Measurements from ENCODE around the gene MSI2. TPM values are rescaled to one million over a fixed set of nuclear protein-coding genes. Genes with fewer than 3 reads are reported as not detected.

Gene MSI2
- total and polyA plus RNA-seq, 2 donors = 25.3 to 52.5 TPM

DNA sequence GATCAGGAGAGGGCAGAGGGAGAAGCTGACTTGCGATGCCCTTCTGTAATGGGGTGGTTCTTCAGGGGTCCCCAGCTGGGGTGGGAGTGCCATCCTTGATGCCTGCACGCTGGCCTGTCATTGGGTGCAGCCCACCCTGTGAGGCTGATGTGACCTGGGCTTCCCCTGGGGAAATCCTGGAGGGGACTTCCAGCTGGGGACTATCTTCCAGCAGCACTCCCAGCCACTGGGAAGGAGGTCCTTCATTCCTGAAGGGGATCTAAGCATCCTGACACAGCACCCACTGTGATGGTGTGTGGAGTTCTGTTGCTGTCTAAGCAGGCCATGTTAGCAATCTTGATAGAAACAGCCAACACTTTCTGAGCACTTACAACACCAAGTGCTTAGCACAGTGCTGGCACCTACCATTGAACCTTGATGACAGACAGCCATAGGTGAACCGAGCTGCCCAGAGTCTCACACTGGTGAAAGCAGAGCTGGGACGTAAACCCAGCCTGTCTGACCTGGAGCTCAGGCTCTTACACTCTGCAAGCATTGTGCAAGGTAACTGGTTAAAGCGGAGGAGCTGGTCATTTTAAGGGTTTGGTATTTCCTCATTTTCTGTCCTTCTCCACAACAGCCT lies 277.5 kb downstream of the MSI2 start:
- DNase-seq (ENCODE audit: low read depth in 6 of 9, low spot score in 9 of 9) = no peak
- H3K4me3 ChIP-seq (ENCODE audit: low read length in 2 of 2) = no peak overlapping the region
- H3K27ac ChIP-seq (ENCODE audit: low read depth in 1 of 2, low read length in 1 of 2) = peak overlapping the region; percentile 25 to 80
- H3K36me3 ChIP-seq (ENCODE audit: control insufficient read depth in 2 of 2, insufficient read depth in 2 of 2, low read length in 1 of 2) = peaks cover 3 to 40% of the 10 kb centered on the region in 2 donors
- WGBS = 96% methylated on average over 5 of the region's 5 CpGs
- H3K4me1 ChIP-seq (ENCODE audit: control insufficient read depth in 2 of 2, insufficient read depth in 2 of 2, low read length in 2 of 2) = peaks cover 59 to 93% of the 10 kb centered on the region in 2 donors
- no peaks in the 10 kb centered on the region for H3K9me3 ChIP-seq (ENCODE audit: control insufficient read depth in 2 of 2, insufficient read depth in 1 of 2, low read length in 1 of 2)
- no peaks in the 10 kb centered on the region for H3K27me3 ChIP-seq (ENCODE audit: control insufficient read depth in 2 of 2, insufficient read depth in 1 of 2, low read length in 1 of 2)

DNA sequence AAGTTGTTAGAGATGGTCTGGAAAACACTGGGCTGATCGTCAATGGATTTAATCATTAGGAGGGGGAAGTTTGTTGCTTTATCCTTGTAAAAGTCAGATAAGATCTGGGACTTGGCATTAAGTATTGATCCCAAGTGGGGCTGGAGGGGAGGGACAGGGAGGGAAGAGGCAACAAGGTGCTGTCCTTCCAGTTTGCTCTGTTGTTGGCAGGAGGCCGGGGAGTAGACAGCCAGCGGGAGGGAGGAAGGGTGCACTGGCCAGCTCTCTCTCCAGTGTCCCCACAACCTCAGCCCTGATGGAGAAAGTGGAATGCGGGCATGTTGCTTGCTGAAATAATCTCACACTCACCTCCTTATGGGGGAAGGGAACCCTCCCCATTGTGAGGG lies 278.5 kb downstream of the MSI2 start:
- no peaks in the 10 kb centered on the region for H3K27me3 ChIP-seq (ENCODE audit: control insufficient read depth in 2 of 2, insufficient read depth in 1 of 2, low read length in 1 of 2)
- peak overlapping the region in 1 of 2 donors; percentile 36 for H3K27ac ChIP-seq (ENCODE audit: low read depth in 1 of 2, low read length in 1 of 2)
- H3K4me1 ChIP-seq (ENCODE audit: control insufficient read depth in 2 of 2, insufficient read depth in 2 of 2, low read length in 2 of 2) = peaks cover 59 to 93% of the 10 kb centered on the region in 2 donors
- H3K36me3 ChIP-seq (ENCODE audit: control insufficient read depth in 2 of 2, insufficient read depth in 2 of 2, low read length in 1 of 2) = peaks cover 3 to 33% of the 10 kb centered on the region in 2 donors
- H3K9me3 ChIP-seq (ENCODE audit: control insufficient read depth in 2 of 2, insufficient read depth in 1 of 2, low read length in 1 of 2) = no peaks in the 10 kb centered on the region
- no peak overlapping the region for H3K4me3 ChIP-seq (ENCODE audit: low read length in 2 of 2)
- no peak for DNase-seq (ENCODE audit: low read depth in 6 of 9, low spot score in 9 of 9)
- 99% methylated on average over 4 of the region's 4 CpGs for WGBS

DNA sequence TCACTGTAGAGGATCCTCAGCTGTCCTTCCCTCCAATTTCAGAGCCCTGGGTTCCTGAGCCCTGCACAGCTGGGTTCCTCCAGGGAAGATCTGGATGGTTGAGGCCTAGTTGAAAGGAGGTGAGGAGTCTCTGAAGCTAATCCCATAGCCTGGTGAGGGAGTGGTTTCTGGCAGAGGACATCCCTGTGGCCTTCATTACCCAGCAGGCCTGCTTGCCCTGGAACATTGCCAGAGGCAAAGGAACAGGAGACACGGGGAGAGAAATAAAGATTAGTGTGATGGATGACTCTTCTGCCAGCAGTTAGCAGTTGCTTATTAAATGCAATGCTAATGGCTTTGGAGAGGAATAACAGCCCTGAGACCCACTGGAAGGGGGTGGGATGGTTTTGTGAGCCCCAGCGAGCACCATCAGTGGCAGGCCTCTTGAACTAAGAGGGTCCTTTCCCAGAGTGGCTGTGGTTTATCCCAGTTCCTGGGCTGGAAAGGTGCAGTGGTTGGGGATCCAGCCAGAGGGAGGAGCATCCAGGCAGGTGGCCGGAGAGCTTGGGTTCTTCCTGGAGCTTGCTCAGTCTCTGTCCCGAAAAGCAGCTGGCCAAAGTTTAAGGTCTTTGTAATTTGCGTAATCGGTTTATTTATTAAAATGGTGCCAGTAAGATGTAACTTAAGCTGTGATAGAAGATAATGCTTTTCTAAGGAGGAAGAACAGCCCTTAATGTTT lies 279.1 kb downstream of the MSI2 start:
- Histone ChIP-seq H3K36me3 (ENCODE audit: control insufficient read depth in 2 of 2, insufficient read depth in 2 of 2, low read length in 1 of 2) (peaks cover 3 to 30% of the 10 kb centered on the region in 2 donors), H3K4me1 (ENCODE audit: control insufficient read depth in 2 of 2, insufficient read depth in 2 of 2, low read length in 2 of 2) (peaks cover 54 to 92% of the 10 kb centered on the region in 2 donors), H3K9me3 (ENCODE audit: control insufficient read depth in 2 of 2, insufficient read depth in 1 of 2, low read length in 1 of 2) (no peaks in the 10 kb centered on the region), H3K27ac (ENCODE audit: low read depth in 1 of 2, low read length in 1 of 2) (peak overlapping the region; percentile 36), H3K27me3 (ENCODE audit: control insufficient read depth in 2 of 2, insufficient read depth in 1 of 2, low read length in 1 of 2) (no peaks in the 10 kb centered on the region), H3K4me3 (ENCODE audit: low read length in 2 of 2) (no peak overlapping the region)
- no peak for DNase-seq (ENCODE audit: low read depth in 6 of 9, low spot score in 9 of 9)
- WGBS = 87% methylated on average over 6 of the region's 6 CpGs

DNA sequence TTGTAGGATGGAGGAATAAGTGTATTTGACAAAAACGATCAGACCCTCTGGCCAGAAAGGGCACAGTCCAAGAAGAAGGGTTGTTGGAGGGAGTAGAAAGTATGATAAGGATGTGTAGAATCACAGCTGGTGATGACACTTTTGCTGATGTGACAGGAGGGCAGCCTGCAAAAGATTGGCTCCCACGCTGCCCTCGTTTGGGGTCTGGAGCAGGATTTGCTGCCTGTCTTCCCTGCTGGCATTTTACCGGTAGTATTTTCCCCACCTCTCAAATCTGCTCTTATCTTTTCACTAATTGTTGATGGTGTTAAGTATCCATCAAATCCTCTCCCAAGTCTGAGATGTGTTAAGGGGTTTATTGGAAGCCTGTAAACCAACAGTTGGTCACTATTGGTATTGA lies 280.0 kb downstream of the MSI2 start:
- H3K27ac ChIP-seq (ENCODE audit: low read depth in 1 of 2, low read length in 1 of 2) = no peak overlapping the region
- no peaks in the 10 kb centered on the region for H3K9me3 ChIP-seq (ENCODE audit: control insufficient read depth in 2 of 2, insufficient read depth in 1 of 2, low read length in 1 of 2)
- H3K27me3 ChIP-seq (ENCODE audit: control insufficient read depth in 2 of 2, insufficient read depth in 1 of 2, low read length in 1 of 2) = no peaks in the 10 kb centered on the region
- peaks cover 3 to 29% of the 10 kb centered on the region in 2 donors for H3K36me3 ChIP-seq (ENCODE audit: control insufficient read depth in 2 of 2, insufficient read depth in 2 of 2, low read length in 1 of 2)
- DNase-seq (ENCODE audit: low read depth in 6 of 9, low spot score in 9 of 9) = no peak
- H3K4me3 ChIP-seq (ENCODE audit: low read length in 2 of 2) = no peak overlapping the region
- peaks cover 55 to 92% of the 10 kb centered on the region in 2 donors for H3K4me1 ChIP-seq (ENCODE audit: control insufficient read depth in 2 of 2, insufficient read depth in 2 of 2, low read length in 2 of 2)
- WGBS = 94% methylated on average over 4 of the region's 4 CpGs

DNA sequence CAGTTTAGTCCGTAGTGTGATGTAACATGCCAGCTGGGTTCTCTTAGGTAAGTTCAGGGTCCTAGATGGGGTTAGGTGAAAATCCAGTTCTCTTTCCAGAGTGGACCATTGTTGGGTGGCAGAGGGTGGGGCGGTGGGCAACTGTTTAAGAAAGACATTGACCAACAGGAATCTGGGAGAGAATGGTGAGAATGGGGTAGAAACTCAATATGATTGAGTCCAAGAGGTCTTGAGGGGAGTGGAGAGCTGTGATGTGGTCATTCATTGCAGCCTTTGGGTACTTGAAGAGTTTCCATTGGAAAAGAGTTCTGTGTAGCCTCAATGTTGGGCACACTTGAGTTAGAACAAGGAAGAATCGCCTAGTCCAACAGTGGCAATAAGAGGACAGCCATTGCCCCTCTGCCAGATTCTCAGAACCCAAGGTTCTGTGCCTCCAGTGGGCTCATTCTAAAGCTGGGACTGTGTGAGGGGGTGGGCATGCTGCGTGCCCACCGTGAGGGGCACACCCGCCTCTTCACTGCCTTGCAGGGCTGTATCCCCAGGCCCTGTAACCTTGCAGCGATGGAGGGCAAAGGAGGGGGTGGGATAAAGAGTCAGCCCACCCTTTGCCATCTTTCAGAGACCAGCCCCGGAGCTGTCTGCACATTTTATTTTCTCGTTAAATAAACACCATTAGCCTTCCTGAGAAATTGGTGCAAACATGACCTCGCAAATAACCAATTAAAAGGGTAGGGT lies 280.6 kb downstream of the MSI2 start:
- H3K9me3 ChIP-seq (ENCODE audit: control insufficient read depth in 2 of 2, insufficient read depth in 1 of 2, low read length in 1 of 2) = no peaks in the 10 kb centered on the region
- DNase-seq (ENCODE audit: low read depth in 6 of 9, low spot score in 9 of 9) = no peak
- H3K27ac ChIP-seq (ENCODE audit: low read depth in 1 of 2, low read length in 1 of 2) = peak overlapping the region in 1 of 2 donors; percentile 83
- peaks cover 55 to 91% of the 10 kb centered on the region in 2 donors for H3K4me1 ChIP-seq (ENCODE audit: control insufficient read depth in 2 of 2, insufficient read depth in 2 of 2, low read length in 2 of 2)
- no peak overlapping the region for H3K4me3 ChIP-seq (ENCODE audit: low read length in 2 of 2)
- 76% methylated on average over 10 of the region's 10 CpGs for WGBS
- peaks cover 6 to 29% of the 10 kb centered on the region in 2 donors for H3K36me3 ChIP-seq (ENCODE audit: control insufficient read depth in 2 of 2, insufficient read depth in 2 of 2, low read length in 1 of 2)
- H3K27me3 ChIP-seq (ENCODE audit: control insufficient read depth in 2 of 2, insufficient read depth in 1 of 2, low read length in 1 of 2) = no peaks in the 10 kb centered on the region

DNA sequence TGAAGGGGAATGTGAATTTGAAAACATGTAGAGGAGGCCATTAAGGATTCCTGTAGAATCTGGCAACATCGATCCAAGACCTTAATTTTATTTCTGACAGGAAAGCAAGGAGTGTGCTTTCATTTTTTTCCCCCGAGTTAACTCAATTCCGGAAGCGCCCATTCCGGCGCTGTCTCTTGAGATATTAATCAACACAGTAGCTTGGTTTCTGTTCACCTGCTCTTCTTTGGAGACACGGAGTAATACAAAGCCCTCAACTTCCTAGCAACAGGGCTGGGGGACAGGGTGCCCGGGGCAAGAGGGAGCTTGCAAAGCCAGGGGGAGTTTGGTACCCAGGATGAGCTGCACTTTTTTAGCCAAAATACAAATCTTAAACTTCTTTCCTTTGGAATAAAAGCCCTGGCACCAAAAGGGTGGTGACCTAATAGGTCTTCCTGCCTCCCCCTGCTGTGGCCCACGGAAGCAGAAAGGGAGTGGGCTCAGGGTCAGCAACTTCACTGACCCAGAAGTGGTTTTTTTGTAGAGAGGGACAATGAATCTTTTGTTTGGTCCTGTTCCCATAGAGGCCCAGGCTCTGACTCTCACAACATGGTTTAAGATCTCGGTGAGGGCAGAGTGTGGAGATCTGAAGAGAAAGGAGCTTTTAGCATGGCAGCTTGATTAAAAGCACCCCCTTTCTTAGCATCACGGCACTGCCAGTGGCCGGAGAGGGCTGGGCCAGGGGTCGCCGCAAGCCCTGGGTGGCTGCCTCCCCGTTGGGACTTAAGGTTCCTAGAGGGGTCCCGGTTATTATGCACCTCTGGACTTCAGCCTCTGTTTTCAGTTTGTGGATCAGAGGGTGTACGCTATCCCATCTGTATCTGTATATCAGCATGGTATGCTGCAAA lies 281.4 kb downstream of the MSI2 start:
- Histone ChIP-seq H3K4me3 (ENCODE audit: low read length in 2 of 2) (no peak overlapping the region), H3K4me1 (ENCODE audit: control insufficient read depth in 2 of 2, insufficient read depth in 2 of 2, low read length in 2 of 2) (peaks cover 52 to 91% of the 10 kb centered on the region in 2 donors), H3K9me3 (ENCODE audit: control insufficient read depth in 2 of 2, insufficient read depth in 1 of 2, low read length in 1 of 2) (no peaks in the 10 kb centered on the region), H3K27ac (ENCODE audit: low read depth in 1 of 2, low read length in 1 of 2) (peak overlapping the region; percentile 22 to 83), H3K36me3 (ENCODE audit: control insufficient read depth in 2 of 2, insufficient read depth in 2 of 2, low read length in 1 of 2) (peaks cover 6 to 31% of the 10 kb centered on the region in 2 donors), H3K27me3 (ENCODE audit: control insufficient read depth in 2 of 2, insufficient read depth in 1 of 2, low read length in 1 of 2) (no peaks in the 10 kb centered on the region)
- peak in 1 of 9 donors; percentile 74 for DNase-seq (ENCODE audit: low read depth in 6 of 9, low spot score in 9 of 9)
- WGBS = 57% methylated on average over 17 of the region's 17 CpGs

DNA sequence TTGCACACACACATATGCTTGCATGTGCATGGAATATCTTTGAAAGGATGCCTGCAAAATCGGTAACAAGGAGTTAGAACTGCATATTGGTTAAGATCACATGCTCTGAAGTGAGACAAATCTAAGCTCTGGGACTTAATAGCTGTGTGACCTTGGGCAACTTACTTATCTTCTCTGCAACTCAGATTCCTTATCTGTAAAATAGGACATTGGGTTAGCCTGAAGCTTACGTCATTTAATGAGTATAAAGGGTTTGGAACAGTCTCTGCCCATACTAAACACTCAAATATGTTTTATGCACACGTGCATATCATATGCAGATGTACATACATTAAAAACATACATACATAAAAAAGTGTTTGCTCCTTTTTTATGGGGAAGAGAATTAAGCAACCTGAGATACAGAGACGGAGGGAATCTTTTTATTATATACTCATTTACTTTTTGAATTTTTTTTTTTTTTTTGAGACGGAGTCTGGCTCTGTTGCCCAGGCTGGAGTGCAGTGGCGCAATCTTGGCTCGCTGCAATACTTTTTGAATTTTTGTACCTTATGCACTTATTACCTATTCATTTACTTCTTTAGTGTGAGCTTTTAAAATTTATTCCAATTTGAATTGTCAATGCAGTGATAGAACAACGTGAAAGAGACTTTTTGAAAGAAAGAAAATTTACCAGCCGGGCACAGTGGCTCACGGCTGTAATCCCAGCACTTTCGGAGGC lies 282.6 kb downstream of the MSI2 start:
- no peak overlapping the region for H3K4me3 ChIP-seq (ENCODE audit: low read length in 2 of 2)
- WGBS = 81% methylated on average over 11 of the region's 11 CpGs
- H3K27me3 ChIP-seq (ENCODE audit: control insufficient read depth in 2 of 2, insufficient read depth in 1 of 2, low read length in 1 of 2) = no peaks in the 10 kb centered on the region
- H3K27ac ChIP-seq (ENCODE audit: low read depth in 1 of 2, low read length in 1 of 2) = peak overlapping the region in 1 of 2 donors; percentile 83
- peaks cover 52 to 89% of the 10 kb centered on the region in 2 donors for H3K4me1 ChIP-seq (ENCODE audit: control insufficient read depth in 2 of 2, insufficient read depth in 2 of 2, low read length in 2 of 2)
- DNase-seq (ENCODE audit: low read depth in 6 of 9, low spot score in 9 of 9) = no peak
- H3K9me3 ChIP-seq (ENCODE audit: control insufficient read depth in 2 of 2, insufficient read depth in 1 of 2, low read length in 1 of 2) = no peaks in the 10 kb centered on the region
- peaks cover 4 to 25% of the 10 kb centered on the region in 2 donors for H3K36me3 ChIP-seq (ENCODE audit: control insufficient read depth in 2 of 2, insufficient read depth in 2 of 2, low read length in 1 of 2)
